DOHH2 (cell line): Measurements from ENCODE around the gene RWDD4.

Experiments used
- H3F3A ChIP-seq: fragments of 200-600 bp; sonication (generic), shearing (Covaris generic); 2 replicates; pipeline ENCODE4 v1.6.0; 2016; ENCODE audit warnings: antibody characterized with exemption, mild to moderate bottlenecking; ENCODE audit not compliant: control insufficient read depth, insufficient read depth
- H3K27ac ChIP-seq: fragments of 200-600 bp; sonication (generic); 2 replicates; pipeline ENCODE4 v1.5.1; 2014; ENCODE audit warnings: low read depth, mild to moderate bottlenecking, low read length, moderate library complexity
- H3K27me3 ChIP-seq: fragments of 200-600 bp; sonication (generic); 2 replicates; pipeline ENCODE4 v1.6.1; 2014; ENCODE audit warnings: mild to moderate bottlenecking, low read length, mixed read lengths; ENCODE audit not compliant: control insufficient read depth
- H3K36me3 ChIP-seq: fragments of 200-600 bp; sonication (generic); 2 replicates; pipeline ENCODE4 v1.6.1; 2014; ENCODE audit warnings: mild to moderate bottlenecking, low read length, moderate library complexity, mixed read lengths; ENCODE audit not compliant: control insufficient read depth
- H3K4me1 ChIP-seq: fragments of 200-600 bp; sonication (generic); 2 replicates; pipeline ENCODE4 v1.6.1; 2014; ENCODE audit warnings: mild to moderate bottlenecking, low read length, mixed read lengths; ENCODE audit not compliant: control insufficient read depth
- H3K4me2 ChIP-seq: fragments of 200-600 bp; sonication (generic); 2 replicates; pipeline ENCODE4 v1.6.0; 2014; ENCODE audit warnings: mild to moderate bottlenecking, low read length, moderate library complexity
- H3K4me3 ChIP-seq: fragments of 200-600 bp; sonication (generic); 2 replicates; pipeline ENCODE4 v1.5.1; 2014; ENCODE audit warnings: mild to moderate bottlenecking, low read length, mixed read lengths
- H3K79me2 ChIP-seq: fragments of 200-600 bp; sonication (generic); 2 replicates; pipeline ENCODE4 v1.6.1; 2014; ENCODE audit warnings: mild to moderate bottlenecking, low read length, mixed read lengths; ENCODE audit not compliant: control insufficient read depth
- H3K9me2 ChIP-seq: fragments of 200-600 bp; sonication (generic); replicated peaks from 2 replicates; pipeline ENCODE4 v1.6.1; 2014; ENCODE audit warnings: mild to moderate bottlenecking, low read length, mixed read lengths; ENCODE audit not compliant: control insufficient read depth
- H3K9me3 ChIP-seq: fragments of 200-600 bp; sonication (generic); 2 replicates; pipeline ENCODE4 v1.6.1; 2014; ENCODE audit warnings: antibody characterized with exemption, low read length, mixed read lengths; ENCODE audit not compliant: control insufficient read depth, insufficient read depth
- H4K20me1 ChIP-seq: fragments of 200-600 bp; sonication (generic); 2 replicates; pipeline ENCODE4 v1.6.0; 2014; ENCODE audit warnings: low read depth, mild to moderate bottlenecking, antibody characterized with exemption, low read length, moderate library complexity; ENCODE audit not compliant: control insufficient read depth, insufficient read depth
- CTCF ChIP-seq: fragments of 200-600 bp; sonication (generic); IDR thresholded peaks from one replicate; pipeline ENCODE4 v1.5.1; 2014; ENCODE audit warnings: antibody characterized with exemption, mild to moderate bottlenecking, low read depth, low read length; ENCODE audit not compliant: poor library complexity, severe bottlenecking
- EZH2phosphoT487 ChIP-seq: fragments of 200-600 bp; sonication (generic); IDR thresholded peaks from 2 replicates; pipeline ENCODE4 v1.6.1; 2017; ENCODE audit warnings: borderline replicate concordance, mild to moderate bottlenecking, antibody characterized with exemption, low read length, moderate library complexity, mixed read lengths

RWDD4 gene

DNA sequence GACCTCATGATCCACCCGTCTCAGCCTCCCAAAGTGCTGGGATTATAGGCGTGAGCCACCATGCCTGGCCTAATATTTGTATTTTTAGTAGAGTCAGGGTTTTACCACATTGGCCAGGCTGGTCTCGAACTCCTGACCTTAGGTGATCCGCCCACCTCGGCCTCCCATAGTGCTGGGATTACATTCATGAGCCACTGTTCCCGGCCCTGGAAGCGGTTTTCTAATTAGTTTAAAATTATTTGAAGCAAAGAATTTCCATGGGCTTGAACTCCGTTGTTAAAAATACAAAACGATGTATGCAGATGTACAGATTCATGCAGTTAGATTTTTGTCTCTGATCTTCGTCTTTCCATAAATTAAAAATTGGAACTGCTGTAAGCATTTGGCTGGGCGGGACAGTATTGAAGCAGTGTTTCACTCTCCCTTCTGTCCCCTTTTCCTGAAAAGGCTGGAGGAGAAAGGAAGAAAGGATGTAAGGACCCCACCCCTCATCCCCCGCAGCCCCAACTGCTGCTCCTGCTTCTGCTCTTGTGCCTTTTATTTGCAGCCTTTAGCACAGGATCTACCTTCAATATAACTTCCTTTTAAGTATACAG lies 12.1 kb upstream of the RWDD4 start:
- Histone ChIP-seq H3K27ac (no peak overlapping the region), H3K27me3 (no peaks in the 10 kb centered on the region), H3K4me3 (no peak overlapping the region), H3K9me3 (no peaks in the 10 kb centered on the region), H4K20me1 (no peaks in the 10 kb centered on the region), H3K36me3 (peaks cover 56% of the 10 kb centered on the region), H3K79me2 (no peaks in the 10 kb centered on the region), H3K9me2 (no peaks in the 10 kb centered on the region), H3F3A (no peaks in the 10 kb centered on the region), H3K4me2 (no peak overlapping the region), H3K4me1 (no peaks in the 10 kb centered on the region)
- TF ChIP-seq CTCF (no peak), EZH2phosphoT487 (no peak)

DNA sequence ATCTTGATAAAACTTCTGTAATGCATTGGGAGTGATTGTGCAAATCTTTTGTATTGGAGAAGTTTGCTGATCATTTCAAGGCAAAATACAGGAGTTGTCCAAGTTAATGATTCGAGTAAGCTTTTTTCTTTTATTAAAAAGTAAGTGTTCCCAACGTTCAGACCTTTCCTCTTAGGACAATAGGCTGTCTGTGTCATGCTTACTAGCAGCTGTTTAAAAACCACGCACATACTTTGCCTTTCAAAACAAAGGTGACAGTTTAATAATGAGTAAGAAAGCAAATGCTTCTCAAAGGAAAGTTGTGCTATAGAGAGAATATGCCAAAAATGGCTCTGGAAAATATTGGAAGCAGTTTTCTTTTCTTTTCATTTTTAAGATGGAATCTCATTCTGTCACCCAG lies 11.3 kb upstream of the RWDD4 start:
- H3K4me1 ChIP-seq, result no peaks in the 10 kb centered on the region
- H3K9me3 ChIP-seq, result no peaks in the 10 kb centered on the region
- peaks cover 64% of the 10 kb centered on the region for H3K36me3 ChIP-seq
- no peaks in the 10 kb centered on the region for H3F3A ChIP-seq
- H3K27ac ChIP-seq, result no peak overlapping the region
- no peaks in the 10 kb centered on the region for H3K9me2 ChIP-seq
- TF ChIP-seq CTCF (no peak), EZH2phosphoT487 (no peak)
- no peaks in the 10 kb centered on the region for H3K79me2 ChIP-seq
- H3K4me2 ChIP-seq, result no peak overlapping the region
- H4K20me1 ChIP-seq, result no peaks in the 10 kb centered on the region
- no peaks in the 10 kb centered on the region for H3K27me3 ChIP-seq
- H3K4me3 ChIP-seq, result no peak overlapping the region

DNA sequence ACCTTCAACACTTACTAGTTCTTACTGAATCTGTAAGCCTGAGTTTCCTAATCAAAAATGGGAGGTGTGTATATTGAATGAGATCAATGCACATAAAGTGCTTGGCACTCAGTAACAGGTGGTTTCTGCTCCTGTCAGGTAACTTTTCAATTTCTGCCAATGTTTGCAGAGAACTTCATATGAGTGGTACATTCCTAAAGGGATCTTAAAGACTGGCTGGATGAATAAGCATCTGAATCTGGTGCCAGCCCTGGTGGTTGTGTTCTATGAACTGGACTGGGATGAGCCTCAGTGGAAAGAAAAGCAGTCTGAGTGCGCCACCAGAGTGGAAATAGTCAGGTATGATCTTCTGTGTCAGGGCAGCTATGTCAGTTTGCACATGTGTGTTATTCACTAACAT lies 7.1 kb upstream of the RWDD4 start:
- peaks cover 16% of the 10 kb centered on the region for H3K79me2 ChIP-seq

More for the DNA sequence above, 7.1 kb upstream of the RWDD4 start:
- Histone ChIP-seq H3K4me2 (no peak overlapping the region), H3K9me3 (no peaks in the 10 kb centered on the region), H3K4me1 (no peaks in the 10 kb centered on the region; the same call in 1 of the 2 replicates), H3K4me3 (no peak overlapping the region), H3K27me3 (no peaks in the 10 kb centered on the region), H3K36me3 (peaks cover 61% of the 10 kb centered on the region), H4K20me1 (no peaks in the 10 kb centered on the region), H3K9me2 (no peaks in the 10 kb centered on the region), H3F3A (no peaks in the 10 kb centered on the region), H3K27ac (no peak overlapping the region)
- no peak for TF ChIP-seq EZH2phosphoT487
- TF ChIP-seq CTCF, result no peak
